PC-9 (cell line): ENCODE results near the gene ARMC9. TPM values are rescaled to one million over a fixed set of nuclear protein-coding genes. Genes with fewer than 3 reads are reported as not detected.

Experiments
- BruUV-seq: library from RNA; stranded (reverse); fragments of 400-500 nt; replicated peaks from 2 replicates; lab custom pipeline; 2021; lab: Mats Ljungman, UMichigan
- CTCF ChIA-PET: fragments of 300-600 bp; sonication (Branson Sonifier 250); formaldehyde crosslinking; loops from one replicate; lab custom pipeline; 2022; ENCODE audit warnings: antibody characterized with exemption; lab: Charles Lee
- POLR2A ChIA-PET: fragments of 300-600 bp; sonication (Branson Sonifier 250); formaldehyde crosslinking; loops from one replicate; lab custom pipeline; 2022; ENCODE audit warnings: antibody characterized with exemption; ENCODE audit not compliant: unreplicated experiment; lab: Charles Lee
- DNase-seq, 2 experiments: peaks; one replicate each; pipeline versions ENCODE4 v3.0.0 to v3.0.0-alpha.2; 2015 to 2022; ENCODE audit warnings: mixed read lengths in 1 of 2
- H2AFZ ChIP-seq: fragments of 200-600 bp; sonication (generic); 2 replicates; pipeline ENCODE4 v1.8.1; 2017; ENCODE audit warnings: antibody characterized with exemption
- H3F3A ChIP-seq: fragments of 200-600 bp; sonication (generic); 2 replicates; pipeline ENCODE4 v1.8.1; 2017; ENCODE audit warnings: antibody characterized with exemption, mild to moderate bottlenecking, low read depth; ENCODE audit not compliant: insufficient read depth
- H3K27ac ChIP-seq: fragments of 200-600 bp; sonication (generic); 2 replicates; pipeline ENCODE4 v1.6.1; 2016; ENCODE audit warnings: mixed run types
- H3K27me3 ChIP-seq: fragments of 200-600 bp; sonication (generic); 2 replicates; pipeline ENCODE4 v1.6.1; 2016; ENCODE audit warnings: low read depth, mixed run types; ENCODE audit not compliant: insufficient read depth
- H3K36me3 ChIP-seq: fragments of 200-600 bp; sonication (generic); 2 replicates; pipeline ENCODE4 v1.6.1; 2016; ENCODE audit warnings: low read depth, mixed run types
- H3K4me1 ChIP-seq: fragments of 200-600 bp; sonication (generic); replicated peaks from 2 replicates; pipeline ENCODE4 v1.6.1; 2016; ENCODE audit warnings: mixed run types; ENCODE audit not compliant: insufficient read depth
- H3K4me2 ChIP-seq: fragments of 200-600 bp; sonication (generic); 2 replicates; pipeline ENCODE4 v1.6.1; 2017; ENCODE audit warnings: mixed run types
- H3K4me3 ChIP-seq: fragments of 200-600 bp; sonication (generic); 2 replicates; pipeline ENCODE4 v1.6.1; 2016; ENCODE audit warnings: mixed run types
- H3K79me2 ChIP-seq: fragments of 200-600 bp; sonication (generic); 2 replicates; pipeline ENCODE4 v1.6.1; 2017; ENCODE audit warnings: low read depth, mixed run types
- H3K9me2 ChIP-seq: fragments of 200-600 bp; sonication (generic); 2 replicates; pipeline ENCODE4 v1.8.1; 2017; ENCODE audit warnings: mild to moderate bottlenecking; ENCODE audit not compliant: insufficient read depth
- H3K9me3 ChIP-seq: fragments of 200-600 bp; sonication (generic); 2 replicates; pipeline ENCODE4 v1.8.1; 2016; ENCODE audit warnings: low read depth; ENCODE audit not compliant: insufficient read depth
- H4K20me1 ChIP-seq: fragments of 200-600 bp; sonication (generic); 2 replicates; pipeline ENCODE4 v1.8.1; 2017; ENCODE audit not compliant: insufficient read depth
- EZH2 ChIP-seq: fragments of 200-600 bp; sonication (generic); IDR thresholded peaks from 2 replicates; pipeline ENCODE4 v1.8.0; 2017; ENCODE audit warnings: antibody characterized with exemption, low read depth
- intact Hi-C: fragments of 100-400 bp; cut with micrococcal nuclease; formaldehyde crosslinking; loops from one replicate; pipeline ENCODE4 v1.10.0; 2022; ENCODE audit not compliant: unreplicated experiment
- total RNA-seq: library from RNA; stranded (reverse); gene quantifications from 2 replicates; pipeline ENCODE4 v1.2.3, GENCODE V29; 2021
- TF ChIP-seq, protein P1 (sequence below): fragments of 200-600 bp; sonication (generic); conservative IDR thresholded peaks from 2 replicates; pipeline ENCODE4 v1.6.1; 2017; ENCODE audit warnings: mixed run types, antibody characterized with exemption, mild to moderate bottlenecking, moderate library complexity

Gene ARMC9
- total RNA-seq, 1 experiment from 2014 or later, result 23.4 TPM

DNA sequence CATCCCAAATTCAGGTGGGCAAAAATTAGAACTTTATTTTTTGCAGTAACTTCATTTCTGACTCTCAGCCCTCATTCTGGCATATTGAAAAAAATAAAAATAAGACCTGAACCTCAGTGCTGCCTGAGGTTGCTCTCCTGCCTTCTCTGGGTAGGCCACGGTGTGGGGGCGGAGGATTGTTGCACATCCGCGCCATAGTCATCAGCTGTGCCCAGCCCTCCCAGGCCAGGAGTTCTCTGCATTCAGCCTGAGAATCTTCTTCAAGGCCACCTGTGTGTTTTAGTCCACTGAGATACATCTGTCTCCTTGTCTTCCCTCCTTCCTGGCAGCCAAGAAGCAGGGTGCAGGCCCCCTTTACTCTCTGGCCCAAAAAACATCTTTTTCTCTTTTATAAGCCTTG lies 94.7 kb downstream of the ARMC9 start:
- Histone ChIP-seq H3K4me3 (no peak overlapping the region), H2AFZ (no peak overlapping the region), H3K27me3 (no peaks in the 10 kb centered on the region), H3K36me3 (no peaks in the 10 kb centered on the region), H3K4me2 (no peak overlapping the region), H3K9me2 (no peaks in the 10 kb centered on the region), H4K20me1 (no peaks in the 10 kb centered on the region), H3K4me1 (peaks cover 9% of the 10 kb centered on the region), H3K9me3 (no peaks in the 10 kb centered on the region), H3K79me2 (no peaks in the 10 kb centered on the region), H3F3A (no peaks in the 10 kb centered on the region), H3K27ac (no peak overlapping the region)
- no peak for DNase-seq
- intact Hi-C loops, result no loop called here
- no TSS peak for BruUV-seq
- ChIA-PET POLR2A (no interaction called here), CTCF (no interaction called here)
- TF ChIP-seq, protein P1, sequence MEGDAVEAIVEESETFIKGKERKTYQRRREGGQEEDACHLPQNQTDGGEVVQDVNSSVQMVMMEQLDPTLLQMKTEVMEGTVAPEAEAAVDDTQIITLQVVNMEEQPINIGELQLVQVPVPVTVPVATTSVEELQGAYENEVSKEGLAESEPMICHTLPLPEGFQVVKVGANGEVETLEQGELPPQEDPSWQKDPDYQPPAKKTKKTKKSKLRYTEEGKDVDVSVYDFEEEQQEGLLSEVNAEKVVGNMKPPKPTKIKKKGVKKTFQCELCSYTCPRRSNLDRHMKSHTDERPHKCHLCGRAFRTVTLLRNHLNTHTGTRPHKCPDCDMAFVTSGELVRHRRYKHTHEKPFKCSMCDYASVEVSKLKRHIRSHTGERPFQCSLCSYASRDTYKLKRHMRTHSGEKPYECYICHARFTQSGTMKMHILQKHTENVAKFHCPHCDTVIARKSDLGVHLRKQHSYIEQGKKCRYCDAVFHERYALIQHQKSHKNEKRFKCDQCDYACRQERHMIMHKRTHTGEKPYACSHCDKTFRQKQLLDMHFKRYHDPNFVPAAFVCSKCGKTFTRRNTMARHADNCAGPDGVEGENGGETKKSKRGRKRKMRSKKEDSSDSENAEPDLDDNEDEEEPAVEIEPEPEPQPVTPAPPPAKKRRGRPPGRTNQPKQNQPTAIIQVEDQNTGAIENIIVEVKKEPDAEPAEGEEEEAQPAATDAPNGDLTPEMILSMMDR, result no peak
- TF ChIP-seq EZH2, result no peak

DNA sequence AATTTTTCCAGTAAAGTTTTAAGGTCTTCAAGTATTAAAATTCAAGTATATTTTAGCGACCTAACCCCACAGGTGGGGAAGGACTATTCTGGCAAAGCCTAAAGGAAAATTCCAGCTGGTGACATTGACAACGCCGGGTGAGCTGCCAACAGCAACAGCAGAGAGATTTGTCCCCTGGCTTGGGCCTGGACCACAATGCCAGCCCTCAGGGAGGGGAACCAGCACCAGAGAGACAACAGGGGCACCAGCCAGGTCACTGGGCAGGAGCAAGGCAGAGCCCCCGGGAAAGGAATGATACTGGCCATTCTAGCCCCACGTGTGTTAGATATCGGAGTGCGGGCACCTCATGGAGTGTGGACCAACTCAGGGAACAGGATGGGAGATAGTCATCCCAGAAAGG lies 95.7 kb downstream of the ARMC9 start:
- H3K36me3 ChIP-seq, result no peaks in the 10 kb centered on the region
- no TSS peak for BruUV-seq
- intact Hi-C loops, result no loop called here
- no peaks in the 10 kb centered on the region for H4K20me1 ChIP-seq
- POLR2A ChIA-PET, result no interaction called here
- CTCF ChIA-PET, result no interaction called here
- no peak overlapping the region for H2AFZ ChIP-seq
- H3K27ac ChIP-seq, result no peak overlapping the region
- no peak for TF ChIP-seq EZH2
- H3K4me2 ChIP-seq, result no peak overlapping the region
- no peak for DNase-seq
- no peaks in the 10 kb centered on the region for H3K9me2 ChIP-seq
- peaks cover 6% of the 10 kb centered on the region; the same call in 1 of the 2 replicates for H3F3A ChIP-seq
- H3K9me3 ChIP-seq, result no peaks in the 10 kb centered on the region
- H3K79me2 ChIP-seq, result no peaks in the 10 kb centered on the region
- peaks cover 11% of the 10 kb centered on the region for H3K4me1 ChIP-seq
- H3K4me3 ChIP-seq, result no peak overlapping the region
- H3K27me3 ChIP-seq, result no peaks in the 10 kb centered on the region

DNA sequence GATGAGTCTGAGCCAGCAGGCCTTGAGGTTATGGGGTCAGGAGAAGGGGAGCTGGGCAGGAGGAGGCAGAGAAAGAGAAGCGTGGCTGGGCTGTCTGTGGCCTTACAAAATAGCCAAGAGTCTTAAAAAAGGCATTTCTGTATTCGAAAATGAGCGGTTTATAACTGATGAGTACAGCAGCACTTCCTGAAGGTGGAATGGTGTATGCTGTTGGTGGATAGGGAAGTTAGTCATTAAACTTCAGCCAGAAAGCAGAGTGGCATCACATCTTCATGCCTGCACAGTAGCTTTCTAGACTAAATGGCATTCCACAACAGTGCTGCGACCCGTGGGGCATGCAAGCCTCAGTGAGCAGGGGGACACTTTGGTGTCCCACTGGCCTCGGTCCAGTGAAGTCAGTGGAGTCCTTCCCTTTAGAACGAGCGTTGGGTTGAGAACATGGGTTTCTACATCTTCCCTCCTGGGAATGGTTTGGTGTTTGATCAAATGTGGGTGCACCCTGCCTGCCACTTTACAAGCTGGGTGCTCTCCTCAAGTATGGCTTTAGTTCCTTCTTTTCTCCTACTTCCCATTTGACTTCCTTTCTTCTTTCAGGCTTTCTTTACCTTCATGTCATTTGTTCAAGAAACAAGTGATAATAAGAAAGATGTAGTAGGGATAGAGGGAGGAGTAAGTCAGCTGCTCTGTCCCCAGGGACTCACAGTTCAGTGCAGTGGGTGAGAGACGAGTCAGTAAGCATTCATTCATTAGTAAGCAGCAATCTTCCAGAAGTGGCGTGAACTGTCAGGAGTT lies 96.3 kb downstream of the ARMC9 start:
- no peaks in the 10 kb centered on the region for H3K27me3 ChIP-seq
- H3K36me3 ChIP-seq, result no peaks in the 10 kb centered on the region
- DNase-seq, result no peak
- H2AFZ ChIP-seq, result no peak overlapping the region
- ChIA-PET CTCF (no interaction called here), POLR2A (interaction anchor here (0.5 kb wide), 1 partner anchor 250 kb away, joined by 50 read pairs; no protein-coding TSS in a partner anchor)
- H3F3A ChIP-seq, result peaks cover 13% of the 10 kb centered on the region; the same call in 1 of the 2 replicates
- no peaks in the 10 kb centered on the region for H3K9me3 ChIP-seq
- TF ChIP-seq EZH2, result no peak
- TF ChIP-seq, protein P1, result no peak
- H3K4me1 ChIP-seq, result peaks cover 18% of the 10 kb centered on the region
- no peaks in the 10 kb centered on the region for H3K79me2 ChIP-seq
- H4K20me1 ChIP-seq, result no peaks in the 10 kb centered on the region
- H3K4me3 ChIP-seq, result no peak overlapping the region
- no peak overlapping the region for H3K4me2 ChIP-seq
- BruUV-seq, result no TSS peak
- intact Hi-C loops, result no loop called here
- H3K27ac ChIP-seq, result no peak overlapping the region
- H3K9me2 ChIP-seq, result no peaks in the 10 kb centered on the region
